ENCODE measurements around the gene GALNT17.

DNA sequence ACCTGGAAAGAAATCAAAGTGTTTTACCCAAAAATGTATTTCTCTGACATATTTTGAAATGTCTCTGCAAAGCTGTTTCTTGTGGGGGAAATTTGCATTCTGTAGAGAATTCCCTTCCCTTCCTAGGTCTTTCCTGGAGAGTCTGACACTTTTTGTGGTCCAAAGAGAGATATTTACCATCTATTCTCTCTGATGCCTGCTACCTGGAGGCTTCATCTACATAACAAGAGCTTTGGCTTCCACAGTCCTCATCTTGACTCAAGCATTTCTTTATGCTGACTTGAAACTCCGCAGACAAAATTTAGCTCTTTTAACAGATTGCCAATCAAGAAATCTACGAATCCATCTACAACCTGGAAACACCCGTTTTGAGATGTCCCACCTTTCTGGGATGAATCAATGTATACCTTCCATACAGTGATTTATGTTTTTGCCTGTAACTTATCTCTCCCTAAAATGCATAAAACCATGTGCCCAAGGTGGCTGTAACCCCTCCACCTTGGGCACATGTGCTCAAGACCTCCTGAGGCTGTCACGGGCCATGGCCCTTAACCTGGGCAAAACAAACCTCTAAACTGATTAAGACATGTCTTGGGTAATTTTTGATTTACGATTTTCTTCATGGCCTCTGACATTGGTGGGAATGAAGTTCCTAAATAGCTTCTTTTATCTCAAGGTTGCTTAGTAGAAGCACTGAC lies 334.7 kb downstream of the GALNT17 start:
- TF ChIP-seq POLR2AphosphoS2 (conservative IDR thresholded peaks at IDR 0.05; ENCODE audit: low read length) (no peak), PHF8 (IDR thresholded peaks at IDR 0.05; ENCODE audit: borderline replicate concordance, low read depth) (no peak)
